Measurements from ENCODE around the gene ITK.

- TF ChIP-seq, protein P1, sequence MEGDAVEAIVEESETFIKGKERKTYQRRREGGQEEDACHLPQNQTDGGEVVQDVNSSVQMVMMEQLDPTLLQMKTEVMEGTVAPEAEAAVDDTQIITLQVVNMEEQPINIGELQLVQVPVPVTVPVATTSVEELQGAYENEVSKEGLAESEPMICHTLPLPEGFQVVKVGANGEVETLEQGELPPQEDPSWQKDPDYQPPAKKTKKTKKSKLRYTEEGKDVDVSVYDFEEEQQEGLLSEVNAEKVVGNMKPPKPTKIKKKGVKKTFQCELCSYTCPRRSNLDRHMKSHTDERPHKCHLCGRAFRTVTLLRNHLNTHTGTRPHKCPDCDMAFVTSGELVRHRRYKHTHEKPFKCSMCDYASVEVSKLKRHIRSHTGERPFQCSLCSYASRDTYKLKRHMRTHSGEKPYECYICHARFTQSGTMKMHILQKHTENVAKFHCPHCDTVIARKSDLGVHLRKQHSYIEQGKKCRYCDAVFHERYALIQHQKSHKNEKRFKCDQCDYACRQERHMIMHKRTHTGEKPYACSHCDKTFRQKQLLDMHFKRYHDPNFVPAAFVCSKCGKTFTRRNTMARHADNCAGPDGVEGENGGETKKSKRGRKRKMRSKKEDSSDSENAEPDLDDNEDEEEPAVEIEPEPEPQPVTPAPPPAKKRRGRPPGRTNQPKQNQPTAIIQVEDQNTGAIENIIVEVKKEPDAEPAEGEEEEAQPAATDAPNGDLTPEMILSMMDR (IDR thresholded peaks at IDR 0.05): no peak
- TF ChIP-seq POLR2A (IDR thresholded peaks at IDR 0.05): no peak
Measured at GRCh38 chr5:157275403-157275802, 94.8 kb downstream of the ITK start.

Measured in testis (tissue), 2 donors.